Kidney epithelial cell (primary cell): ENCODE results near the gene TMC4. TPM values are rescaled to one million over a fixed set of nuclear protein-coding genes. Genes with fewer than 3 reads are reported as not detected.

Experiments used
- DNase-seq: peaks from one replicate; pipeline ENCODE4 v3.0.0-alpha.2; 2010; ENCODE audit warnings: low read depth
- H3K27me3 ChIP-seq: 2 replicates; pipeline ENCODE4 v1.6.0; 2011; ENCODE audit warnings: low read length; ENCODE audit not compliant: control insufficient read depth, insufficient read depth
- H3K36me3 ChIP-seq: 2 replicates; pipeline ENCODE4 v1.5.1; 2011; ENCODE audit warnings: low read length; ENCODE audit not compliant: control insufficient read depth, insufficient read depth
- H3K4me3 ChIP-seq: 2 replicates; pipeline ENCODE4 v1.5.1; 2011; ENCODE audit warnings: low read depth, mild to moderate bottlenecking, control low read depth, low read length
- total RNA-seq: library from RNA; depleted of rRNA; stranded (reverse); fragments of >200 nt; gene quantifications from 2 replicates; pipeline ENCODE4 v1.2.3, GENCODE V29; 2015
- TF ChIP-seq, protein P1 (sequence below): IDR thresholded peaks from 2 replicates; pipeline ENCODE4 v1.5.1; 2011; ENCODE audit warnings: mild to moderate bottlenecking, moderate library complexity, low read length, control low read depth, inconsistent platforms; ENCODE audit not compliant: insufficient read depth, poor library complexity, severe bottlenecking

The TMC4 gene
- total RNA-seq, 1 donor from 2014 or later: 33.9 TPM

DNA sequence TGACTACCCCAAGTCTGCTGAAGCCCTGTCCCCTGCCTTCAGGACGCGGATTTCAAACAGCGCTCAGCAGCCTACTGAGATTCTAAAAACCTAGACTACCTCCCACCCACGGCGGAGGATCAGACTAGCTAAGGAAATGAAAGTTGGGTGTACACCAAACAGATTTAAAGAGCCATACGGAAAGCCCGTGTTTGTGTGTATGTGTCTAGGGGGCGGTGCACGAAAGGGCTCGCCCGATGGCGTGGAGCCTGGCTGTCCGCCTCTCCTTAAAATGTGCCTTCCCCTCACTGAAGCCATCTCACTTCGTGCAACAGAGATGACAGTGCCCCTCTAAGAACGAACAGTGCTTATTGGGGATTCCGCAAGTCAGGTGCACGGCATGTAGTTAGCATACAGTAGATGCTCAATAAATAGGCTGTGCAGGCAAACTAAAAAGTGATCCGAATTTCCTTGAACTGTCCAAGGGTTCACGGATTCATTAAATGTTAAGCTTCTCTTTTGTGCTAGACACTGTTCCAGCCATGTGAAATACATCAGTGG is 14.1 kb downstream of the TMC4 start:
- peaks cover under 1% of the 10 kb centered on the region for H3K36me3 ChIP-seq
- no peak for DNase-seq
- peak overlapping the region; percentile 90 for H3K4me3 ChIP-seq
- TF ChIP-seq, protein P1, sequence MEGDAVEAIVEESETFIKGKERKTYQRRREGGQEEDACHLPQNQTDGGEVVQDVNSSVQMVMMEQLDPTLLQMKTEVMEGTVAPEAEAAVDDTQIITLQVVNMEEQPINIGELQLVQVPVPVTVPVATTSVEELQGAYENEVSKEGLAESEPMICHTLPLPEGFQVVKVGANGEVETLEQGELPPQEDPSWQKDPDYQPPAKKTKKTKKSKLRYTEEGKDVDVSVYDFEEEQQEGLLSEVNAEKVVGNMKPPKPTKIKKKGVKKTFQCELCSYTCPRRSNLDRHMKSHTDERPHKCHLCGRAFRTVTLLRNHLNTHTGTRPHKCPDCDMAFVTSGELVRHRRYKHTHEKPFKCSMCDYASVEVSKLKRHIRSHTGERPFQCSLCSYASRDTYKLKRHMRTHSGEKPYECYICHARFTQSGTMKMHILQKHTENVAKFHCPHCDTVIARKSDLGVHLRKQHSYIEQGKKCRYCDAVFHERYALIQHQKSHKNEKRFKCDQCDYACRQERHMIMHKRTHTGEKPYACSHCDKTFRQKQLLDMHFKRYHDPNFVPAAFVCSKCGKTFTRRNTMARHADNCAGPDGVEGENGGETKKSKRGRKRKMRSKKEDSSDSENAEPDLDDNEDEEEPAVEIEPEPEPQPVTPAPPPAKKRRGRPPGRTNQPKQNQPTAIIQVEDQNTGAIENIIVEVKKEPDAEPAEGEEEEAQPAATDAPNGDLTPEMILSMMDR: no peak
- no peaks in the 10 kb centered on the region for H3K27me3 ChIP-seq

DNA sequence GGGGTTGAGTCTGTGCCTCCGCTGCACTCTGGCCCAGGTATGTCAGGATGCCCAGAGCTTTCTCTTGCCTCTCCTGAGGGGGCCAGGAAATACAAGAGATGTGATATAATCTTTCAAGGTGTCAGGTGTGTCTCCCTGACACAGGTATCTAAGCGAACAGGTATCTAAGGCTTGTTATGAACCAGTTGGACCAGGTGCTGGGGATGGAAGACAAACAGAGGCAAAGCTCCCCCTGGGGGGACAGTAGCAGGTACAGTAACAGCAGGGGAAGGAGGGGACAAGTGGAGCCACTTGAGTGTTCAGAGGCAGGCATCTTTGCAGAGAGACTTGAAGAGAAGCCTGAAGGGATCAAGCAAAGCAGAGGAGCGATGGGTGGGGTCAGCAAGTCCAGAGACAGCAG is 16.0 kb downstream of the TMC4 start:
- no peak for DNase-seq

GRCh38 chr19:54156490-54156889 is 16.5 kb downstream of the TMC4 start:
- DNase-seq: no peak
- Histone ChIP-seq H3K36me3 (peaks cover 4% of the 10 kb centered on the region), H3K27me3 (no peaks in the 10 kb centered on the region), H3K4me3 (no peak overlapping the region)
- TF ChIP-seq, protein P1: no peak

More for the DNA sequence above, 16.0 kb downstream of the TMC4 start:
- Histone ChIP-seq H3K36me3 (peaks cover 4% of the 10 kb centered on the region), H3K27me3 (no peaks in the 10 kb centered on the region), H3K4me3 (no peak overlapping the region)
- TF ChIP-seq, protein P1: no peak

DNA sequence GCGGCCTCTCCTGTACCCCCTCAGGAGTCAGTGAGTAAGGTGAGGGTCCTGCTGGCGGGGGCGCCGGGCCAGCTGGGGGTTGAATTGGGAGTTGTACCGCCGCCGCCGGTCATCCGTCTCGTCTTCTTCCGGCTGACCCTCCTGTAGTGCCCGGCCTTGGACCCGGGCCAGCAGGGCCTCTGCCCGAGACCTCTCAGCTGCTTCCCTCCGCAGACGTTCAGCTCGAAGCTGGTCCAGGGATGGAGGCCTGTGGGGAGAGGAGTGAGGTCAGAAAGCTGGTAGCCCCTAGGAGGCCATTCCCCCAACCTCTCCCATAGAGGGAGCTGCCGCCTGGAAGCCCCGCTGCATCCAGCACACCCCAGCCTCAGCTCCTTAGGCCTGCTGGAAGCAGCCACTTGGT is 17.3 kb downstream of the TMC4 start:
- no peak for DNase-seq

GRCh38 chr19:54154603-54155345 is 18.2 kb downstream of the TMC4 start:
- H3K36me3 ChIP-seq: peaks cover 5% of the 10 kb centered on the region
- TF ChIP-seq, protein P1: no peak

More for the DNA sequence above, 17.3 kb downstream of the TMC4 start:
- Histone ChIP-seq H3K27me3 (no peaks in the 10 kb centered on the region), H3K36me3 (peaks cover 5% of the 10 kb centered on the region), H3K4me3 (no peak overlapping the region)
- TF ChIP-seq, protein P1: no peak

More at GRCh38 chr19:54154603-54155345, 18.2 kb downstream of the TMC4 start:
- Histone ChIP-seq H3K4me3 (no peak overlapping the region), H3K27me3 (no peaks in the 10 kb centered on the region)
- DNase-seq: no peak
